Esophagus muscularis mucosa (tissue), 3 donors: ENCODE data around the gene YTHDC1.

Source experiments
- POLR2AphosphoS5 ChIP-seq, 2 donors: sonication (generic); formaldehyde crosslinking; IDR thresholded peaks; one replicate each; pipeline ENCODE4 v1.6.1; 2017; ENCODE audit warnings: antibody characterized with exemption in 2 of 2
- TF ChIP-seq, protein P1 (sequence below), 3 experiments: fragments of 200-600 bp in 2 of 3; fragments of 450-650 bp in 1 of 3; sonication (generic) in 2 of 3; IDR thresholded peaks; one replicate each; pipeline ENCODE4 v1.5.1; 2017 to 2019; ENCODE audit warnings: antibody characterized with exemption in 3 of 3, mild to moderate bottlenecking in 2 of 3, moderate library complexity in 1 of 3

- TF ChIP-seq, protein P1, sequence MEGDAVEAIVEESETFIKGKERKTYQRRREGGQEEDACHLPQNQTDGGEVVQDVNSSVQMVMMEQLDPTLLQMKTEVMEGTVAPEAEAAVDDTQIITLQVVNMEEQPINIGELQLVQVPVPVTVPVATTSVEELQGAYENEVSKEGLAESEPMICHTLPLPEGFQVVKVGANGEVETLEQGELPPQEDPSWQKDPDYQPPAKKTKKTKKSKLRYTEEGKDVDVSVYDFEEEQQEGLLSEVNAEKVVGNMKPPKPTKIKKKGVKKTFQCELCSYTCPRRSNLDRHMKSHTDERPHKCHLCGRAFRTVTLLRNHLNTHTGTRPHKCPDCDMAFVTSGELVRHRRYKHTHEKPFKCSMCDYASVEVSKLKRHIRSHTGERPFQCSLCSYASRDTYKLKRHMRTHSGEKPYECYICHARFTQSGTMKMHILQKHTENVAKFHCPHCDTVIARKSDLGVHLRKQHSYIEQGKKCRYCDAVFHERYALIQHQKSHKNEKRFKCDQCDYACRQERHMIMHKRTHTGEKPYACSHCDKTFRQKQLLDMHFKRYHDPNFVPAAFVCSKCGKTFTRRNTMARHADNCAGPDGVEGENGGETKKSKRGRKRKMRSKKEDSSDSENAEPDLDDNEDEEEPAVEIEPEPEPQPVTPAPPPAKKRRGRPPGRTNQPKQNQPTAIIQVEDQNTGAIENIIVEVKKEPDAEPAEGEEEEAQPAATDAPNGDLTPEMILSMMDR (IDR thresholded peaks at IDR 0.05), result no peak
- no peak for TF ChIP-seq POLR2AphosphoS5 (IDR thresholded peaks at IDR 0.05)
These were observed 18.8 kb upstream of the YTHDC1 start for GRCh38 chr4:68368691-68369131.
